Gastroesophageal sphincter (tissue), 3 donors: Measurements from ENCODE around the gene SETBP1.

Experiments used
- CTCF ChIP-seq, 4 experiments: fragments of 200-600 bp in 2 of 4; fragments of 450-650 bp in 2 of 4; sonication (generic) in 1 of 4; IDR thresholded peaks; one replicate each; pipeline ENCODE4 v1.5.1; 2017 to 2019; ENCODE audit warnings: antibody characterized with exemption in 4 of 4, mild to moderate bottlenecking in 2 of 4, moderate library complexity in 2 of 4
- POLR2A ChIP-seq, 2 donors: fragments of 450-650 bp; IDR thresholded peaks; one replicate each; pipeline ENCODE4 v1.6.1; 2017; ENCODE audit warnings: antibody characterized with exemption in 2 of 2, mild to moderate bottlenecking in 2 of 2, moderate library complexity in 1 of 2

GRCh38 chr18:44733754-44734465, 53.2 kb downstream of the SETBP1 start:
- TF ChIP-seq CTCF (IDR thresholded peaks at IDR 0.05), result no peak
- no peak for TF ChIP-seq POLR2A (IDR thresholded peaks at IDR 0.05)
